H1 (cell line): ENCODE results near the gene MCC. TPM values are rescaled to one million over a fixed set of nuclear protein-coding genes. Genes with fewer than 3 reads are reported as not detected.

Experiments
- CTCF ChIA-PET: fragments of 300-600 bp; sonication (Branson Sonifier 250); formaldehyde crosslinking; loops from one replicate; lab custom pipeline; 2021; ENCODE audit not compliant: partially characterized antibody; lab: Charles Lee
- POLR2A ChIA-PET: fragments of 300-600 bp; sonication (Branson Sonifier 250); formaldehyde crosslinking; loops from one replicate; lab custom pipeline; 2021; ENCODE audit warnings: inconsistent platforms; ENCODE audit not compliant: partially characterized antibody; lab: Charles Lee
- DNase-seq, 2 experiments: peaks; one replicate each; pipeline versions ENCODE4 v3.0.0 to v3.0.0-alpha.2; 2010 to 2022; ENCODE audit warnings: low spot score in 2 of 2, low read depth in 1 of 2, mixed read lengths in 1 of 2
- FAIRE-seq: peaks from 2 replicates; lab custom pipeline; 2011; peaks lifted over from hg19 to GRCh38; lab: Jason Lieb, UNC
- H2AFZ ChIP-seq: 2 replicates; pipeline ENCODE4 v1.8.1; 2012; ENCODE audit warnings: low read length, inconsistent platforms
- H2AK5ac ChIP-seq: 2 replicates; pipeline ENCODE4 v1.6.1; 2013; ENCODE audit warnings: low read depth, low read length
- H2BK120ac ChIP-seq: replicated peaks from 2 replicates; pipeline ENCODE3; 2013; ENCODE audit warnings: low read depth, low read length, inconsistent platforms
- H2BK12ac ChIP-seq: 2 replicates; pipeline ENCODE4 v1.6.1; 2013; ENCODE audit warnings: low read depth, low read length
- H2BK15ac ChIP-seq: 2 replicates; pipeline ENCODE4 v1.6.1; 2013; ENCODE audit warnings: low read length
- H2BK20ac ChIP-seq: 2 replicates; pipeline ENCODE4 v1.6.1; 2013; ENCODE audit warnings: low read length
- H2BK5ac ChIP-seq: 2 replicates; pipeline ENCODE4 v1.6.1; 2013; ENCODE audit warnings: low read depth, low read length
- H3K14ac ChIP-seq: 2 replicates; pipeline ENCODE4 v1.6.1; 2013; ENCODE audit warnings: inconsistent platforms; ENCODE audit not compliant: insufficient read length
- H3K18ac ChIP-seq: 2 replicates; pipeline ENCODE4 v1.6.1; 2013; ENCODE audit warnings: low read length; ENCODE audit errors: extremely low read depth
- H3K23ac ChIP-seq: 2 replicates; pipeline ENCODE4 v1.6.1; 2013; ENCODE audit warnings: inconsistent platforms; ENCODE audit not compliant: insufficient read length
- H3K23me2 ChIP-seq: 2 replicates; pipeline ENCODE4 v1.6.1; 2013; ENCODE audit warnings: low read depth, low read length
- H3K27ac ChIP-seq: 2 replicates; pipeline ENCODE4 v1.6.1; 2011; ENCODE audit warnings: low read depth, low read length, inconsistent platforms
- H3K27me3 ChIP-seq, 4 experiments: replicated peaks in 1 of 4; 1 replicate in 1 of 4; 2 replicates in 3 of 4; pipeline versions ENCODE4 v1.6.1 to v1.8.1; 2011 to 2013; ENCODE audit warnings: low read length in 3 of 4, mild to moderate bottlenecking in 3 of 4, inconsistent platforms in 2 of 4, mixed read lengths in 2 of 4, moderate library complexity in 1 of 4; ENCODE audit not compliant: control insufficient read depth in 3 of 4, insufficient read depth in 3 of 4; ENCODE audit errors: extremely low read depth in 1 of 4
- H3K36me3 ChIP-seq, 4 experiments: 2 replicates each; pipeline versions ENCODE4 v1.6.1 to v1.8.1; 2011 to 2013; ENCODE audit warnings: mild to moderate bottlenecking in 4 of 4, low read length in 3 of 4, moderate library complexity in 2 of 4, control low read depth in 1 of 4, inconsistent platforms in 1 of 4; ENCODE audit not compliant: insufficient read depth in 4 of 4, control insufficient read depth in 2 of 4
- H3K4ac ChIP-seq: replicated peaks from 2 replicates; pipeline ENCODE3; 2013; ENCODE audit warnings: low read length, low read depth, mixed read lengths, inconsistent platforms; ENCODE audit not compliant: insufficient read length
- H3K4me1 ChIP-seq, 4 experiments: replicated peaks in 1 of 4; 1 replicate in 1 of 4; 2 replicates in 3 of 4; pipeline versions ENCODE4 v1.6.1 to v1.8.1; 2011 to 2013; ENCODE audit warnings: low read length in 3 of 4, inconsistent platforms in 2 of 4, mixed read lengths in 1 of 4; ENCODE audit not compliant: insufficient read depth in 4 of 4, control insufficient read depth in 3 of 4
- H3K4me2 ChIP-seq, 2 experiments: 2 replicates each; pipeline versions ENCODE4 v1.6.1 to v1.8.1; 2011 to 2013; ENCODE audit warnings: low read depth in 2 of 2, low read length in 2 of 2, control low read depth in 1 of 2, inconsistent platforms in 1 of 2, mild to moderate bottlenecking in 1 of 2; ENCODE audit not compliant: insufficient read depth in 1 of 2
- H3K4me3 ChIP-seq, 4 experiments: fragments of 200-600, 300-600 bp in 1 of 4; sonication (generic), shearing (Covaris generic), sonication (Bioruptor Twin) in 1 of 4; 2 replicates each; pipeline versions ENCODE4 v1.5.1 to v1.8.1; 2011 to 2016; ENCODE audit warnings: low read length in 4 of 4, low read depth in 3 of 4, control low read depth in 2 of 4, inconsistent platforms in 2 of 4, mild to moderate bottlenecking in 2 of 4, mixed read lengths in 1 of 4, moderate library complexity in 1 of 4; ENCODE audit not compliant: insufficient read depth in 2 of 4; ENCODE audit errors: extremely low read depth in 1 of 4
- H3K56ac ChIP-seq: replicated peaks from 2 replicates; pipeline ENCODE3; 2013; ENCODE audit warnings: low read depth, mild to moderate bottlenecking, mixed read lengths, low read length, inconsistent platforms; ENCODE audit not compliant: insufficient read length
- H3K79me1 ChIP-seq: 2 replicates; pipeline ENCODE4 v1.6.1; 2013; ENCODE audit warnings: low read depth, low read length, control low read depth
- H3K79me2 ChIP-seq, 2 experiments: 2 replicates each; pipeline versions ENCODE4 v1.6.1 to v1.8.1; 2012 to 2013; ENCODE audit warnings: low read length in 2 of 2, mild to moderate bottlenecking in 2 of 2, inconsistent platforms in 1 of 2; ENCODE audit not compliant: insufficient read depth in 2 of 2, control insufficient read depth in 1 of 2
- H3K9ac ChIP-seq, 4 experiments: replicated peaks in 1 of 4; 1 replicate in 1 of 4; 2 replicates in 3 of 4; pipeline versions ENCODE4 v1.6.1 to v1.8.1; 2011 to 2013; ENCODE audit warnings: low read depth in 3 of 4, low read length in 3 of 4, control low read depth in 2 of 4, mild to moderate bottlenecking in 2 of 4, moderate library complexity in 2 of 4, inconsistent platforms in 1 of 4; ENCODE audit errors: extremely low read depth in 1 of 4
- H3K9me3 ChIP-seq, 2 experiments: 2 replicates each; pipeline versions ENCODE4 v1.6.1 to v1.8.1; 2012 to 2013; ENCODE audit warnings: mild to moderate bottlenecking in 2 of 2, moderate library complexity in 2 of 2, control low read depth in 1 of 2, inconsistent platforms in 1 of 2, low read depth in 1 of 2, low read length in 1 of 2, mixed read lengths in 1 of 2; ENCODE audit not compliant: insufficient read depth in 2 of 2
- H4K20me1 ChIP-seq, 2 experiments: replicated peaks in 1 of 2; 2 replicates each; pipeline versions ENCODE3 to v1.8.1; 2011 to 2013; ENCODE audit warnings: inconsistent platforms in 2 of 2, low read length in 2 of 2, mild to moderate bottlenecking in 1 of 2; ENCODE audit not compliant: insufficient read depth in 2 of 2, control insufficient read depth in 1 of 2
- H4K5ac ChIP-seq: 2 replicates; pipeline ENCODE4 v1.6.1; 2013; ENCODE audit warnings: low read length, low read depth, mixed read lengths, inconsistent platforms; ENCODE audit not compliant: insufficient read length
- H4K8ac ChIP-seq: 2 replicates; pipeline ENCODE4 v1.8.0; 2013; ENCODE audit warnings: mild to moderate bottlenecking, moderate library complexity, low read length, inconsistent platforms; ENCODE audit not compliant: insufficient read depth; ENCODE audit errors: extremely low read depth
- H4K91ac ChIP-seq: replicated peaks from 2 replicates; pipeline ENCODE3; 2013; ENCODE audit warnings: low read length, mixed read lengths, inconsistent platforms; ENCODE audit not compliant: insufficient read length
- JUN ChIP-seq: IDR thresholded peaks from 2 replicates; pipeline ENCODE4 v1.6.1; 2011; ENCODE audit warnings: low read depth, mild to moderate bottlenecking, improper control_type of control experiment, low read length
- YY1 ChIP-seq: IDR thresholded peaks from 2 replicates; pipeline ENCODE4 v1.6.1; 2011; ENCODE audit warnings: low read depth, mild to moderate bottlenecking, low read length
- WGBS, 2 experiments: shearing (Covaris generic) in 1 of 2; methylation state at CpG; one replicate each; pipeline versions ENCODE4 v1.1.6 to v1.1.7; 2013 to 2015; ENCODE audit warnings: low lambda C conversion rate in 2 of 2, mixed read lengths in 2 of 2, inconsistent platforms in 1 of 2, low coverage in 1 of 2, missing lambda C conversion rate in 1 of 2; ENCODE audit not compliant: insufficient replicate concordance in 2 of 2, insufficient coverage in 1 of 2, insufficient read length in 1 of 2; ENCODE audit errors: extremely low coverage in 1 of 2, missing lambda C conversion rate in 1 of 2; 5-methylcytosine and 5-hydroxymethylcytosine counted together
- polyA plus RNA-seq, 7 experiments: library from polyadenylated mRNA; depleted of rRNA in 3 of 7; stranded (reverse) in 5 of 7; unstranded in 2 of 7; fragments of >200 nt in 5 of 7; fragments of 200-250 nt in 2 of 7; gene quantifications; 1 replicate in 5 of 7; 2 replicates in 1 of 7; 4 replicates in 1 of 7; pipeline versions ENCODE4 v1.2.1 to v1.2.3, GENCODE V29; 2011 to 2013; ENCODE audit warnings: missing spikeins in 2 of 7, mixed read lengths in 2 of 7
- total RNA-seq: library from RNA; stranded (reverse); fragmentation: NEBNext Ultra II Directional; extraction: Animal tissue kit (Norgen Biotek cat#: 25700); gene quantifications from 2 replicates; pipeline ENCODE4 v1.2.1, GENCODE V29; 2021
- TF ChIP-seq, protein P1 (sequence below): IDR thresholded peaks from 2 replicates; pipeline ENCODE4 v1.6.1; 2012; ENCODE audit warnings: inconsistent platforms

The MCC gene
- total and polyA plus RNA-seq, 2 of the 8 experiments (the other 6 are each of a cell fraction or from before 2014, with no cell fraction given) = 2.6 to 18.3 TPM

DNA sequence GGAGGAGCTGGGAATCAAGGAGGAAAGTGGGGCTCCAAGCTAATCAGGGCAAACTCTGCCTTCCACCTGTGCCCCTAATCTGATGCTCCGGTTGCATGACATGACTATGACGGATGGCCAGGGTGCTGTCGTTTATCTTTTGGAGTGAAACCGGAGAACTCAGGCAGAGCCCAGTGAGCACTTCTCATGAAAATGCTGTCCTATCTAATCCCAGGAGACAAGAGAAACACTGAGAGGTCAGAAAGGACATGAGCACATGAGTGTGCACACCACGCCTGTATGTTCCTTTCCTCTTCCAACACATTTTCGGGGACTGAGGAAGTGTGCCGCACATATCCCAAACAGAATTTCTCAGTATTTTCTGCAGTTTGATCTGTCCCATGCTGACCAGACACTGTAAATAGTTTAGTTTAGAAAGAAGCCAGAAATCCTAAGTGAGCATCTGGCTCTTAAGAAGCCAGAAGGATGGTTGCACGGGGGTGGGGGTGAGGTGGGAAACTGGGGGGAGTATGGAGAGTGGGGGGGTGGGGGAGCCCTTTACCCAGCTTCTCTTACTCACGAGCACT, 270.6 kb downstream of the MCC start:
- no peak overlapping the region for H3K56ac ChIP-seq
- FAIRE-seq = no peak
- H3K79me1 ChIP-seq = no peaks in the 10 kb centered on the region
- TF ChIP-seq, protein P1, sequence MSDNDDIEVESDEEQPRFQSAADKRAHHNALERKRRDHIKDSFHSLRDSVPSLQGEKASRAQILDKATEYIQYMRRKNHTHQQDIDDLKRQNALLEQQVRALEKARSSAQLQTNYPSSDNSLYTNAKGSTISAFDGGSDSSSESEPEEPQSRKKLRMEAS = no peak
- TF ChIP-seq JUN = no peak
- TF ChIP-seq YY1 = no peak
- no peak overlapping the region for H3K4me3 ChIP-seq
- POLR2A ChIA-PET = interaction anchor here (1.6 kb wide), 1 partner anchor 20 kb away, joined by 4 read pairs; no protein-coding TSS in a partner anchor
- H2BK5ac ChIP-seq = no peak overlapping the region
- 0 out of 4 replicates have a peak overlapping the region, but pooled peaks of 1 of the 2 experiments have one; percentile 9 for H3K4me2 ChIP-seq
- H4K91ac ChIP-seq = no peak overlapping the region
- WGBS, 2 experiments = 73% methylated on average over 9 of the region's 9 CpGs; no CpG with 5 or more reads in 1 of the 2 experiments
- no peaks in the 10 kb centered on the region for H3K23me2 ChIP-seq
- no peak overlapping the region for H2BK120ac ChIP-seq
- no peak overlapping the region for H3K27ac ChIP-seq
- no peaks in the 10 kb centered on the region for H4K20me1 ChIP-seq
- H4K5ac ChIP-seq = no peak overlapping the region
- H2BK15ac ChIP-seq = no peak overlapping the region
- no peak overlapping the region for H3K18ac ChIP-seq
- H3K27me3 ChIP-seq = no peaks in the 10 kb centered on the region
- H3K23ac ChIP-seq = no peak overlapping the region
- H3K14ac ChIP-seq = no peak overlapping the region
- no peak overlapping the region for H2AFZ ChIP-seq
- peaks cover 5 to 38% (median 29%) of the 10 kb centered on the region in 4 experiments for H3K4me1 ChIP-seq
- peak overlapping the region; percentile 27; the same call in 1 of the 2 replicates for H2BK12ac ChIP-seq
- CTCF ChIA-PET = interaction anchor here (0.6 to 2.0 kb wide), 4 partner anchors 12 to 226 kb away, joined by 3 to 9 read pairs (median 3); no protein-coding TSS in a partner anchor
- H2BK20ac ChIP-seq = no peak overlapping the region
- H3K9ac ChIP-seq = no peak overlapping the region
- H3K9me3 ChIP-seq = no peaks in the 10 kb centered on the region
- no peak overlapping the region for H2AK5ac ChIP-seq
- no peaks in the 10 kb centered on the region for H3K36me3 ChIP-seq
- H3K79me2 ChIP-seq = no peaks in the 10 kb centered on the region
- DNase-seq = no peak
- H3K4ac ChIP-seq = no peak overlapping the region
- H4K8ac ChIP-seq = no peak overlapping the region
